Measurements from ENCODE around the gene DHX16. TPM values are rescaled to one million over a fixed set of nuclear protein-coding genes. Genes with fewer than 3 reads are reported as not detected.

DHX16 gene
- polyA plus RNA-seq, 1 donor from 2014 or later, result 21.6 TPM

- peak overlapping the region in 1 of 3 donors; percentile 75 for H3K27ac Mint-ChIP-seq
- peaks cover 5 to 16% (median 6%) of the 10 kb centered on the region in 3 donors for H3K4me1 Mint-ChIP-seq
- no peaks in the 10 kb centered on the region for H3K27me3 Mint-ChIP-seq
- H3K4me3 Mint-ChIP-seq, result peak overlapping the region in 1 of 4 donors; percentile 18
- H3K9me3 Mint-ChIP-seq, result no peaks in the 10 kb centered on the region
- no peaks in the 10 kb centered on the region for H3K36me3 Mint-ChIP-seq
These were observed 28.0 kb downstream of the DHX16 start for GRCh38 chr6:30644769-30645168.

- Mint-ChIP-seq H3K4me3 (no peak overlapping the region), H3K27ac (peak overlapping the region in 2 of 3 donors; percentile 47 to 57), H3K4me1 (peaks cover 5 to 16% (median 6%) of the 10 kb centered on the region in 3 donors), H3K9me3 (no peaks in the 10 kb centered on the region), H3K27me3 (no peaks in the 10 kb centered on the region), H3K36me3 (no peaks in the 10 kb centered on the region)
These were observed 29.1 kb downstream of the DHX16 start for GRCh38 chr6:30643656-30644055.

DNA sequence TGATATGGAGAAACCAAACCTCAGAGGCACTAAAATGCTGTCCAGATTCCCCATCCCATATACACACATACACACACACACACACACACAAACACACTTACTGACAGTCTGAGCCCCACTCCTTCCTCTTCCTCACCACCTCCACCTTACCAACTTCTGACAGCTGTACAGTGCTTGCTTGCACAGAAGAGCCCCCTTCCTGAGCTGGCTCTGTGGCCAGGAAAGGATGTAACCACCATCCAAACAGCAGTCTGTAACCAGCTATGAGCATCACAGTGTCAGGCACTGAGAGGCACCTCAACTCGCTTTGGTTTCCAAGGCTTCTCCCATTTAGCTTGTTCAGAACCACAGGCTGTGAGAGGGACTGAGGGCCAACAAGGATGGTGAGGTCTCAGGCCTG is 31.8 kb downstream of the DHX16 start:
- no peak overlapping the region for H3K27ac Mint-ChIP-seq

DNA sequence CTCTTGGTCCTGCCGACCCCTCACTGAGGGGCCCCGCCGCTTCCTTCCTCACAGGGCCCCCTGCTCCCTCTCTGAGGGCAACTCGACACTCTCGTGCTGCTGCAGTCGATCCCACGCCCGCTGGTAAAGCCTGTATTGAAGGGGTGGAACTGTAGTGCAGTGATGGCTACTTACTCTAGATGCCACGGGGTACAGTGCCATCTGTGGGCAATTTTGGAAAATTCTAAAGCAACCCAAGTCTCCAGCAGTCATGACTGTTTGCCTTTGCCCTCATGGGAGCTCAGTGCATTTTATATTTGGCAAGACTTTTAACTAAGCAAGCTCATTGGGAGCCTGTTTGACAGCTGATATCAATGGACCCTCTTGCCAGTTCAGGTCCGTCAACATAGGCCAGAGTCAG is 32.3 kb downstream of the DHX16 start:
- Mint-ChIP-seq H3K4me3 (no peak overlapping the region), H3K27me3 (no peaks in the 10 kb centered on the region), H3K36me3 (no peaks in the 10 kb centered on the region), H3K27ac (no peak overlapping the region), H3K4me1 (peaks cover 0 to 4% (median 3%) of the 10 kb centered on the region in 3 donors), H3K9me3 (no peaks in the 10 kb centered on the region)

More for the DNA sequence above, 31.8 kb downstream of the DHX16 start:
- no peak overlapping the region for H3K4me3 Mint-ChIP-seq
- peaks cover 0 to 5% (median 1%) of the 10 kb centered on the region in 3 donors for H3K4me1 Mint-ChIP-seq
- H3K36me3 Mint-ChIP-seq, result no peaks in the 10 kb centered on the region
- no peaks in the 10 kb centered on the region for H3K9me3 Mint-ChIP-seq
- H3K27me3 Mint-ChIP-seq, result no peaks in the 10 kb centered on the region

GRCh38 chr6:30635834-30636233 is 37.0 kb downstream of the DHX16 start:
- Mint-ChIP-seq H3K4me3 (no peak overlapping the region), H3K36me3 (peaks cover 4% of the 10 kb centered on the region), H3K27me3 (no peaks in the 10 kb centered on the region), H3K27ac (peak overlapping the region in 1 of 3 donors; percentile 84), H3K4me1 (peaks cover 0 to 4% (median 3%) of the 10 kb centered on the region in 3 donors), H3K9me3 (no peaks in the 10 kb centered on the region)

- Mint-ChIP-seq H3K4me3 (peak within 1 kb of the TSS; percentile 85 to 95 (median 91)), H3K27me3 (no peaks in the 10 kb centered on the region), H3K4me1 (peaks cover 14 to 21% (median 15%) of the 10 kb centered on the region in 3 donors), H3K9me3 (no peaks in the 10 kb centered on the region), H3K27ac (peak within 1 kb of the TSS; percentile 92 to 98 (median 96)), H3K36me3 (peaks cover 7% of the 10 kb centered on the region)
These were observed 46.1 kb downstream of the DHX16 start, which contains the start of gene ATAT1 for GRCh38 chr6:30626484-30627366. Gene ATAT1, plus strand, starts transcription at chr6:30626874.

DNA sequence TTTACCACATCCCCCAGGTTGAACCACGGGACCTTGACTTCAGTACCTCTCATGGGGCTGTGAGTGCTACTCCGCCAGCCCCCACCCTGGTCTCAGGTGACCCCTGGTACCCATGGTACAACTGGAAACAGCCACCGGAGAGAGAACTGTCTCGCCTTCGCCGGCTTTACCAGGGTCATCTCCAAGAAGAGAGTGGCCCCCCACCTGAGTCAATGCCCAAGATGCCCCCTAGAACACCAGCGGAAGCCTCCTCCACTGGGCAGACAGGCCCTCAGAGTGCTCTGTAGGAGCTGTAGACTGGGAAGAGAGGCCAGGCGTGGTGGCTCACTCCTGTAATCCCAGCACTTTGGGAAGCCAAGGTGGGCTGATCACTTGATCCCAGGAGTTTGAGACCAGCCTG is 47.3 kb downstream of the DHX16 start:
- peak overlapping the region in 2 of 4 donors; percentile 76 to 85 for H3K4me3 Mint-ChIP-seq

GRCh38 chr6:30619561-30619960 is 53.2 kb downstream of the DHX16 start:
- Mint-ChIP-seq H3K36me3 (peaks cover 18% of the 10 kb centered on the region), H3K27ac (peak overlapping the region in 1 of 3 donors; percentile 53), H3K9me3 (peaks cover 0 to 2% (median 0%) of the 10 kb centered on the region in 3 donors), H3K4me3 (peak overlapping the region; percentile 8 to 99 (median 38)), H3K4me1 (peaks cover 3 to 9% (median 9%) of the 10 kb centered on the region in 3 donors), H3K27me3 (no peaks in the 10 kb centered on the region)

More for the DNA sequence above, 47.3 kb downstream of the DHX16 start:
- no peaks in the 10 kb centered on the region for H3K9me3 Mint-ChIP-seq
- H3K27ac Mint-ChIP-seq, result no peak overlapping the region
- peaks cover 14 to 21% (median 15%) of the 10 kb centered on the region in 3 donors for H3K4me1 Mint-ChIP-seq
- no peaks in the 10 kb centered on the region for H3K27me3 Mint-ChIP-seq
- H3K36me3 Mint-ChIP-seq, result peaks cover 5% of the 10 kb centered on the region

DNA sequence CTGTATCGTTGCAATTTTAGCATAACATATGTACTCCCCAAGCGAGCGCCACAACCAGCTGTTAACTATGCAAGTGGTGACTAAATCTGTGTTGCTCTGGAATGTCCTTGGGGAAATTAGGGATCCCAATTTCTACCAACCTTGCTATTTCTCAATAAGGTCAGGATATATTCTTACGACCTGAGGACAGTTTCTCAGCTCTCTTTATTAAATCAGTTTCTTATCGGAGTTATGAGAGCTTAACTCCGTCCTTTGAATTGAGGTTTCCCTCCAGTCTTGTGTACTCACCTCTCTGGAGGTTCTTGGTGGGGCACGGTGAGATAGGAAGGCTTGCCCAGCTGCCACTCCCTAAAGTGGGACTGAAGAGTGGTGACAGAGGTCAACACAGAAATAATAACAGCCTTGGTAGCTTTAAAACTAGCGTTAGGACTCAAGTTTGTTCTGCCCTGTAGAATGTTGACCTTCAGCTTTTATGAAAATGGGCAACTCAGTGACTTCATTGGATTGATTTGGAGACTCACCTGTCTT is 54.5 kb downstream of the DHX16 start:
- Mint-ChIP-seq H3K36me3 (peaks cover 18% of the 10 kb centered on the region), H3K9me3 (peaks cover 0 to 2% (median 0%) of the 10 kb centered on the region in 3 donors), H3K27me3 (no peaks in the 10 kb centered on the region), H3K4me3 (peak overlapping the region; percentile 97 to 99 (median 98)), H3K27ac (peak overlapping the region; percentile 99 to 100 (median 100)), H3K4me1 (peaks cover 10 to 18% (median 17%) of the 10 kb centered on the region in 3 donors)

- peak within 1 kb of the TSS; percentile 97 to 99 (median 98) for H3K4me3 Mint-ChIP-seq
- peaks cover 0 to 2% (median 0%) of the 10 kb centered on the region in 3 donors for H3K9me3 Mint-ChIP-seq
- H3K27me3 Mint-ChIP-seq, result no peaks in the 10 kb centered on the region
- H3K27ac Mint-ChIP-seq, result peak within 1 kb of the TSS; percentile 99 to 100 (median 100)
- peaks cover 12 to 23% (median 20%) of the 10 kb centered on the region in 3 donors for H3K4me1 Mint-ChIP-seq
- H3K36me3 Mint-ChIP-seq, result peaks cover 18% of the 10 kb centered on the region
These were observed 55.1 kb downstream of the DHX16 start, which contains the start of gene MRPS18B for GRCh38 chr6:30617565-30618269. Gene MRPS18B, plus strand, starts transcription at chr6:30617840. Its CDS starts 26 bp downstream, at chr6:30617866.

- H3K27ac Mint-ChIP-seq, result peak within 1 kb of the TSS; percentile 99 to 100 (median 100)
- peaks cover 15 to 26% (median 20%) of the 10 kb centered on the region in 3 donors for H3K4me1 Mint-ChIP-seq
- H3K36me3 Mint-ChIP-seq, result peaks cover 16% of the 10 kb centered on the region
- no peaks in the 10 kb centered on the region for H3K27me3 Mint-ChIP-seq
- H3K9me3 Mint-ChIP-seq, result peaks cover 0 to 2% (median 0%) of the 10 kb centered on the region in 3 donors
- H3K4me3 Mint-ChIP-seq, result peak within 1 kb of the TSS; percentile 97 to 99 (median 98)
These were observed 55.8 kb downstream of the DHX16 start, which contains the start of gene PPP1R10 for GRCh38 chr6:30616811-30617564. Gene PPP1R10, minus strand, starts transcription at chr6:30617243. Its CDS starts 7,299 bp downstream, at chr6:30609944.

DNA sequence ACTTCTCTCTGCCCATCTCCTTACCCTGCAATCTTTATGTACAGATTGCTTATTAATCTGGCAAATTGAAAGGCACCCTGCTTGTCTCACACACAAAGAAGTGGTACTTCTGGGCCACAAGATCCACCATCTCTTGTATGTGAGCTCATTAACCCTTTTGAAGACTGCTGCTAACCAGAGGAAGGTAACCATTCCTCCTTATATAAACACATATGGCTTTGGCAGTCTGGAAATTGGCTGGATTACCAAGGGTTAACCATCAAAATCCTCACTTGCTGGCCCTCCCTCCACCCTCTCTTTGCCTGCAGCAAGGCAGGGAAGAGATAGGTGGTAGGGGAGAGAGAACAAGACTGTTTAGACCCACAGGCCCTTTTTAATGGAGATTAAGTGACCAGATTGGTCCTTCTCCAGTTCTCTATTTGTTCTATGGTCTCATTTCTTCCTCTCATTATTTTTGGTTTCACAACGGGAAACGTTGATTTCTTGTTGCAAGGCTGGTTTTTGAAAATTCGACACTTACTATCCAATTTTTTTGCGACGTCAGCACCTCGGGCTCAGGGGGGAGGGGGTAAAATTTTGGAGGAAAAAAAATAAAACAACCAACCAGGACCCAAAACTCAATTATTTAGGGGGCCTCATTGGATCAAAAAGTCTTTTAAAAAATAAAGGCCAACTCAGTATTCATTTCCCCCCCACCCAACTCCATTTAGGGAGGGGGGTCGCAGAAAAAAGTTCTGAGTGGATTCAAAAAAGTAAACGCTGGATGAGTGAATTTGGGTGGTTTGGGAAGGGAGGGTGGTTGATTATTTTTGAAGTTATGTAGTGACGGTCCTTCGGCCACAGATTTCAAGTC is 56.6 kb downstream of the DHX16 start:
- Mint-ChIP-seq H3K27me3 (no peaks in the 10 kb centered on the region), H3K4me3 (peak overlapping the region; percentile 97 to 99 (median 98)), H3K27ac (peak overlapping the region; percentile 99 to 100 (median 100)), H3K4me1 (peaks cover 21 to 34% (median 27%) of the 10 kb centered on the region in 3 donors), H3K9me3 (peaks cover 0 to 2% (median 0%) of the 10 kb centered on the region in 3 donors), H3K36me3 (peaks cover 16% of the 10 kb centered on the region)
